Measurements from ENCODE around the gene HMGCL.

- TF ChIP-seq EZH2 (IDR thresholded peaks at IDR 0.05; ENCODE audit: low read length), result no peak
- TF ChIP-seq, protein P1, sequence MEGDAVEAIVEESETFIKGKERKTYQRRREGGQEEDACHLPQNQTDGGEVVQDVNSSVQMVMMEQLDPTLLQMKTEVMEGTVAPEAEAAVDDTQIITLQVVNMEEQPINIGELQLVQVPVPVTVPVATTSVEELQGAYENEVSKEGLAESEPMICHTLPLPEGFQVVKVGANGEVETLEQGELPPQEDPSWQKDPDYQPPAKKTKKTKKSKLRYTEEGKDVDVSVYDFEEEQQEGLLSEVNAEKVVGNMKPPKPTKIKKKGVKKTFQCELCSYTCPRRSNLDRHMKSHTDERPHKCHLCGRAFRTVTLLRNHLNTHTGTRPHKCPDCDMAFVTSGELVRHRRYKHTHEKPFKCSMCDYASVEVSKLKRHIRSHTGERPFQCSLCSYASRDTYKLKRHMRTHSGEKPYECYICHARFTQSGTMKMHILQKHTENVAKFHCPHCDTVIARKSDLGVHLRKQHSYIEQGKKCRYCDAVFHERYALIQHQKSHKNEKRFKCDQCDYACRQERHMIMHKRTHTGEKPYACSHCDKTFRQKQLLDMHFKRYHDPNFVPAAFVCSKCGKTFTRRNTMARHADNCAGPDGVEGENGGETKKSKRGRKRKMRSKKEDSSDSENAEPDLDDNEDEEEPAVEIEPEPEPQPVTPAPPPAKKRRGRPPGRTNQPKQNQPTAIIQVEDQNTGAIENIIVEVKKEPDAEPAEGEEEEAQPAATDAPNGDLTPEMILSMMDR (optimal IDR thresholded peaks at IDR 0.05 in 1 of 3, IDR thresholded peaks at IDR 0.05 in 1 of 3, conservative IDR thresholded peaks at IDR 0.05 in 1 of 3; ENCODE audit: extremely low read depth in 1 of 3, insufficient read depth in 2 of 3, low read length in 3 of 3), result no peak
Measured at GRCh38 chr1:23843644-23844043, 18.4 kb upstream of the HMGCL start.

Data from keratinocyte (primary cell).